Fibroblast of skin of left biceps (primary cell): ENCODE results near the gene PIP5KL1.

Experiments
- DNase-seq, 2 experiments: peaks; one replicate each; pipeline ENCODE4 v3.0.0-alpha.2; 2013; ENCODE audit warnings: low read depth in 2 of 2

Gene PIP5KL1

GRCh38 chr9:127949827-127950512, 19.4 kb upstream of the PIP5KL1 start:
- no peak for DNase-seq

GRCh38 chr9:127947841-127948710, 17.5 kb upstream of the PIP5KL1 start:
- no peak for DNase-seq

GRCh38 chr9:127946728-127947127, 16.2 kb upstream of the PIP5KL1 start:
- no peak for DNase-seq

GRCh38 chr9:127945942-127946341, 15.4 kb upstream of the PIP5KL1 start:
- no peak for DNase-seq

- no peak for DNase-seq
Measured at GRCh38 chr9:127945338-127945737, 14.8 kb upstream of the PIP5KL1 start.

GRCh38 chr9:127944586-127945218, 14.1 kb upstream of the PIP5KL1 start:
- DNase-seq: no peak

- no peak for DNase-seq
Measured at GRCh38 chr9:127943731-127944144, 13.2 kb upstream of the PIP5KL1 start.

- no peak for DNase-seq
Measured at GRCh38 chr9:127943011-127943662, 12.6 kb upstream of the PIP5KL1 start.

- no peak for DNase-seq
Measured at GRCh38 chr9:127942216-127943010, 11.8 kb upstream of the PIP5KL1 start.

GRCh38 chr9:127941961-127942215, 11.3 kb upstream of the PIP5KL1 start:
- DNase-seq: no peak

GRCh38 chr9:127941062-127941960, 10.7 kb upstream of the PIP5KL1 start:
- no peak for DNase-seq

- DNase-seq: no peak
Measured at GRCh38 chr9:127940593-127940992, 10.0 kb upstream of the PIP5KL1 start.

- no peak for DNase-seq
Measured at GRCh38 chr9:127938298-127938690, 7.7 kb upstream of the PIP5KL1 start.

GRCh38 chr9:127937388-127938297, 7.1 kb upstream of the PIP5KL1 start, which contains the start of gene DPM2:
DPM2 (minus strand) TSS chr9:127937854; CDS start chr9:127937820, 34 bp downstream.
- peak; percentile 53 to 54 for DNase-seq

- no peak for DNase-seq
Measured at GRCh38 chr9:127937056-127937387, 6.4 kb upstream of the PIP5KL1 start.

GRCh38 chr9:127936347-127936852, 5.8 kb upstream of the PIP5KL1 start:
- DNase-seq: no peak

- DNase-seq: no peak
Measured at GRCh38 chr9:127935765-127936221, 5.2 kb upstream of the PIP5KL1 start.

GRCh38 chr9:127934986-127935385, 4.4 kb upstream of the PIP5KL1 start:
- no peak for DNase-seq

- DNase-seq: no peak
Measured at GRCh38 chr9:127934248-127934647, 3.7 kb upstream of the PIP5KL1 start.
